ENCODE data around the gene ABCG2.
"Not testable (repeated sequence)": the region's sequence is repeated elsewhere in the genome, so short reads cannot be mapped to it uniquely, and the experiment has no call there.

The ABCG2 gene

DNA sequence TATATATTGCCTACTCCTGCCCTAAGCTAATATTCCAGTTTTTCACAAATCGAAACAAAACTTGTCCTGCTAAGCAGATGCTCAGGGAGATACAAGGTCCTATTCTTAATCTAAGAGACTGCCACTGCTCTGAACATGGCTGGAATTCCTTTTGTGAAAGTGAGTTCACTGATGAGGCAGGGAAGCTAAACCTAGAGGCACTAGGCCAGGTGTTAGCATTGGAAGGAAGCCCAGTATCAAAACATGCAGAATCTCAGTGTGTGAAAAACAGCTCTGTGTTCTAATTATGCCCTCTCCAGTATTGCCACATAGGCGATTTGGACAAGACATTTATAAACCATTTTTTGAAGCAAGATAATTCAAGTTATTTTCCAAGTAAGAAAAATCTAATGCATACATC, 47.6 kb downstream of the ABCG2 start:
- DNase-seq (ENCODE audit: low read depth): no peak

DNA sequence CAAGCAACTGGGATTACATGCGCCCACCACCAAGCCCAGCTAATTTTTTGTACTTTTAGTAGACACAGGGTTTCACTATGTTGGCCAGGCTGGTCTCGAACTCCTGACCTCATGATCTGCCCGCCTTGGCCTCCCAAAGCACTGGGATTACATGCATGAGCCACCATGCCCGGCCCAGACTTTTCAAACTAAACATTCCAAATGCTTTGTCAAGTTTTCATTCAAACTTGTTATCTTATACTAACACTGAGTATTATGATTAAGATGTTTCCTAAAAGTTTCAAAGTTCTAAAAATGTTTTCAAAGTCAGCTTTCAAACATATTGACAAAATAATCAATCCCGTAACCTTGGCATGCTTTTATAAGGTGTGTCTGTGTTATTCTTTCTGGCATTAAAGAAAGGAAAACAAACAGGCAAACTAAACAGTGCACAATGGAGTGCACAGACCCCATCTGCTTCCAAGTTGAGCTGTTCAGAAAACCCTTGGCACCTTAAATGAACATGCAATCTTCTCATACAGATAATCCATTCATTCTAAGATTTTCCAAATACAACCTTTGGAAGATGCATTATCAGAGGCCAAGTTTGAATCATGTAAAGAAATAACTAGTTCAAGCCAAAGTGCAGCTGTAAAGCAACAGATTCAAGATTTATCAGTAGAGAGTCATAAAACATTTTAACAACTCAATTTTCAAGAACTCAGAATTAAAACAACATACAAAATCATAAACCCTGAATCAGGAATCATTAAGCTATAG, 49.1 kb downstream of the ABCG2 start:
- DNase-seq (ENCODE audit: low read depth): no peak

DNA sequence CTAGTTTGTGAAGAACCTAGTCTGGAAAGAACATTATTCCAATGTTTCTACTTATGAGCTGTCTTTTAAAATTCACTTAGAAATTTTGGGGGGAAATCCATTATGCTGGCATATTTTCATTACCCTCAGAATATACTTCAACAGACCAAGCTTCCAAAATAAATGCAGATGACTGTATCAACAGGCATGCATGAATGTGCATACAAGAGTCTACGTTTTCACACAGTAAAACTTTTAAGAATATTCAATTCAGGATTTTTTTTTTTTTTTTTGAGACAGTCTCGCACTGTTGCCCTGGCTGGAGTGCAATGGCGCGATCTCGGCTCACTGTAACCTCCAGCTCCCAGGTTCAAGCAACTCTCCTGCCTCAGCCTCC, 49.7 kb downstream of the ABCG2 start:
- no peak for DNase-seq (ENCODE audit: low read depth)

DNA sequence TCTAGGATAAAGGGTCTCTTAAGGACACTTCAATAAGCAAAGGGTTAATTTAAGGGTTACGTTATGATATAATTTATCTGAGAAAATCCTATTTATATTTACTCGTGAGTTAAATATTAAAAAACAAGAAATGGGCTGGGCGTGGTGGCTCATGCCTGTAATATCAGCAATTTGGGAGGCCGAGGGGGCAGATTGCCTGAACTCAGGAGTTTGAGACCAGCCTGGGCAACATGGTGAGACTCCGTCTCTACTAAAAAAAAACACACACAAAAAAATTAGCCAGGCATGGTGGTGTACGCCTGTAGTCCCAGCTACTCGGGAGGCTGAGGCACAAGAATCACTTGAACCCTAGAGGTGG, 50.4 kb downstream of the ABCG2 start:
- DNase-seq (ENCODE audit: low read depth): not testable (repeated sequence)

DNA sequence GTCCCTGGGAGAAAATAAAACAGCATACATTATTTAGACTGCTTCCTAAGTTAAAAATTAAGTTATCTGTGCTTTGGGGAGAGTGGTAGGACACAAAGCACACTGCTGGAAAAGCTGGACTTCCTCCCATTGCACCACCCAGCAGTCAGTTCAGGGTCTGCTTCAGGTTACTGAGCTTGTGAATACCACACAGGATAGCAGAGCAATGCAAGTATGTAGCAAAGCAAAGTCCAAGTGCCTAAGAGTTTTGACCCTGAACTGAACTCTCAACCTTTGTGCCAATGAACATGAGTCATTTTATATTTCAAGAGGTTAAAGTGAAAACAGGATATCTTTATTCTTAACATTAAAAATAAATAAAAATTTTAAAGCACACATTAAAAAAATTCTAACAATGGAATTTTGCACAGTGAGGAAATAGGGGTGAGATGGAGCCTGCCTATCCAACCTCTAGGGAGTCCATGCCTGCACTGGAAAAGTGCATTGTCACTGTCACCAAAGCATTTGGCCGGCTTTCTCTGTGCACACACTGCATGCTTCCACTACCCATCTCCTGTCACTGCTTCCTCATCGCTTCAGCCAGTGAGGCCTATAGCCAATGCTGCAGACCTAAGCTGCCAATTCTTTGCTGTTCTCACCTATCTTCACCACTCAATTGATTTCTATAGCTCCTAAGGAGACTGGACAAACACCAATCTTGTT, 50.9 kb downstream of the ABCG2 start:
- no peak for DNase-seq (ENCODE audit: low read depth)

DNA sequence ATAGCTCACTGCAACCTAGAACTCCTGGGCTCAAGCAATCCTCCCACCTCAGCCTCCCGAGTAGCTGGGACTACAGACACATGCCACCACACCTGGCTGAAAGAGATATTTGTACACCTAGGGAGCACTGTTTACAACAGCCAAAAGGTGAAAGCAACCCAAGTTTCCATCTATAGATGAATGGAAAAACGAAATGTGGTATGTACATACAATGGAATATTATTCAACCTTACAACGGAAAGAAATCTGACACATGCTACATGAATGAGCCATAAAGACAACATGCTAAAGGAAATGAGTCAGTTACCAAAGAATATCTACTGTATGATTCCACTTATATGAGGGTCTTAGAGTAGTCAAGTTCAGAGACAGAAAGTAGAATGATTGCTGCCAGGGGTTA, 52.2 kb downstream of the ABCG2 start:
- DNase-seq (ENCODE audit: low read depth): no peak

DNA sequence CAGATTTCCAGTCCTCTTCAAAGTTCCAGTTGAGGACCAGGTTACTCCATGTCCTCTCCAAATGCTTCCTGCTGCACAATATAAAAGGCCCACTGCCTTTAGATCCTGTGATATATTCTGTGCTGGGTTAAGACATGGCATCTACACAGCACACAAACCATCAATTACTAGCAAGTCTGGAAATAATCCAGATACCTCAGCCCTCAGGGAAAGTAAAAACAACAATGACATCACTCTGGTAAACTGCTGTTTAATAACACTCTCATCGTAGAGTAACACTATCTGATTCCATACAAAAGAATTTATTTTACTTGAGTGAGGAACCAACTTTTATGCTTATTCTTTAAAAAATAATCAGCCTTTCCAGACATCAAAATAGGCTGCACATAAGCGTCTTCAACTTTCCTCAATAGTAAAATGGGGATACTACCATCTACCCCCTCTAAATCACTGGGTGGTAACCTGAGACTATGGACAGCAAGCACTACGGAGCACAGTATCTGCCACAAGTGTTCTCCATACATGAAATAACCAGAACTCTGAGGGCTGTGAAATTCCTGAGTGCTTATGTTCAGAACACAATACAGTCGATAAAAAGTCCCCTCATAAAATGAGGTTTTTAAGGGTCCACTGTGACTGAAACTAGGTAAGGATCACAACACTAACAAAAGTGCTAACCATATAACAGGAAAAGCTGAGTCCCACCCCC, 53.4 kb downstream of the ABCG2 start:
- DNase-seq (ENCODE audit: low read depth): no peak

DNA sequence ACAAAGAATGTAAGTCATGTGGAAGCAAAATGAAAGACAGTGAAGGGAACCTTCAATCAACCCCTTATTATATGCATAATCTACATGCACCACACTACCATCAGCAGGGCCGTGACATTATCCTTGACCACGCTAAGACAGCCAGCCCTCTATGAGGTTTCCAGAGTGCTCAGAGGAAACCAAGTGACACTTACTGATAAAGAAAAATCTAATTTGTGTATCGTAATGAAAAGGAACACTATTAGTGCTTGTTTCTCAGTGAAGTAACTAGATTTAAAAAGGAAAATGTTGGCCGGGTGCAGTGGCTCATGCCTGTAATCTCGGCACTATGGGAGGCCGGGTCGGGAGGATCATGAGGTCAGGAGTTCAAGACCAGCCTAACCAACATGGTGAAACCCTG, 56.4 kb downstream of the ABCG2 start:
- DNase-seq (ENCODE audit: low read depth): no peak

DNA sequence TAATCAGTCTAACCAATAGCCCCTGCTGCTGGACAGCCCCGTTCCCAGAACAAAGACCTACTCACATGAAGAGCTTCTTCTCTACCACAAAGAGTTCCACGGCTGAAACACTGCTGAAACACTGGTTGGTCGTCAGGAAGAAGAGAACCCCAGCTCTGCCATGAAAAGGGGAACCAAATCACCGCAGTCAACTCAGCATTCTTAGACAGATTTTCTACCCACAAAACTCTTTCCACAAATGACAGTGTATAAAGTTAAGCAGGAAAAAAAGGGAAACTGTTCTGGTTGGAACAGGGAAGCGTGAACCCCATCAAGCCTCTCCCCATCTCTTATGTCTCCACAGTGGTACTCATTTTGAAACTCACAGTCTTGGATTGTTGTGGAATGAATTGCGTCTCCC, 57.3 kb downstream of the ABCG2 start:
- no peak for DNase-seq (ENCODE audit: low read depth)

DNA sequence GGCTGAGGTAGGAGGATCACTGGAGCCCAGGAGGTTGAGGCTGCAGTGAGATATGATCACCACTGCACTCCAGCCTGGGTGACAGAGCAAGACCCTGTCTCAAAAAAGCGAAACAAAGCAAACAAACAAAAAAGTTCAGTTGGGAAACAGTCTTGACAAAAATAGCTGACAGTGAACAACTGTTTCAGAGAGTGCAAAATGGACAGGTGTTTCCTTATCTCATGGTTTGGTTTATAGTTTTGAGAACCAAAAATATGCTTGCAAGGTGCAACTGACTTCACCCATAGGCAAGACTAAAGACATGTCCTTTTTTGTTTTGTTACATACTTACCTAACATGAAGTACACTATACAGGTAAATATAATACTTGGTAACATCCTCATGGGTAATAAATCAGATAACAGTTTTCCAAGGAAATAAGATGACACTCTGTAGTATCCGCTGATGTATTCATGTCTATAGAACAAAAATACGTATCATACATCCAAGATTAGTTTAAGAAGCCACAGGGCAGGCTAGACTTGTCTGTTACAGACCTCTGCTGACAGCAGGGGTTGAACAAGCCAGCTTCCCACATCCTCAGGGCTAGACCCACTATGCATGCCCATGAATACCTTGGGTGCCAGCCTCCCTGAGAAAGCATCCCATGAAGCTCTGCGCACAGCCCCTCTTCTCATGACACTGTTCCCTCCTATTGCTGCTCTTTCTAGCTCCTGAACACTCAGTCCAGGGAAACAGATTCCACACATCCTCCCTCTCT, 59.3 kb downstream of the ABCG2 start:
- DNase-seq (ENCODE audit: low read depth): no peak

DNA sequence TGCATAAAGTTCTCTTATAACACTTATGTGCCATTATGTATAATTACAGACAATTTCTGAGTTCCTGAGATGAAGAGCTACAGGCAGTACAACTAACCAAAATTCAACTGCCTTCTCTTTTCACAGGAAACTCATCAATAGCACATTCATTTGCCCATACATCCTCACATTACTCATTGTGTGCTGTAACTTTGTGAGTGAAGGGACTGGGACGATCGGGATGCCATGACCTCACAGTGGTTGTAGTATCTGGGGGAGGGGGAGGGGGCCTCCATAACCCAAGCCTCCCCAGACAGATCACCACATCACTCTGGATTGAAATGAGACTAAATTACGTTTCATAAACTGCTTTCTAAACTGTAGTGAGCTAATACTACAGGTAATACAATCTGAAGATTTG, 60.7 kb downstream of the ABCG2 start:
- no peak for DNase-seq (ENCODE audit: low read depth)

DNA sequence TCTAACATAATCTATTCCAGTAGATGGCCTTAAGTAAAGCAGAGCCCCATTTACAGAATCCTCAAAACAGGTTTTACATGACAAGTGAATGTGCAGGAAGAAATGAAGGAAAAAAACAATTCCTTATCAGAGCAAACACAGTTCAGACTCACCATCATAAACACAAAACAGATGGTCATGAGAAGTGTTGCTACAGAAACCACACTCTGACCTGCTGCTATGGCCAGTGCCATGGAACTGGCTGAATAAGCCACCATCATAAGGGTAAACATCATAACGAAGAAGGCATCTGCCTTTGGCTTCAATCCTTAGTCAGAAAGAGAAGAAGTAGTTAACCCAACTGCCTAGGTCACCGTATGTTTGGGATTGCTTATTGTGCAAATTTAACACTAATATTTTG, 61.1 kb downstream of the ABCG2 start:
- DNase-seq (ENCODE audit: low read depth): no peak

DNA sequence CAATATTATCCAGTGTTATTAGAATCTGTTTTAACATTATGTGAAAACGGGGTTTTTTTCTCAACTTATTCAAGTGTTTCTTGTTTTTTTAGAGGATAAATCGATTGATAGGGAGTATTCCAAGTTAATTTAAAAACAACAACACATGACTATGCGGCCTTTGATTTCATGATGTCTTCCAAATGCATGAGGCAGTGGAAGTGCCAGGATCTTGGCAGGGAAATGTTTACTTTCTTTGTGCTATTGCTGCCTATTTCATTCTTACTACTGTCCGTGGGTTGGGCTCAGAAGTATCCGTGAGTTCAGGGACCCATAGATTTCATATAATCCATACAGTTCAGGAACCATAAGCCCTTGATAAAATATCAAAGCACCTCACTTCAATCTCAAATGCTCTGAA, 64.6 kb downstream of the ABCG2 start:
- DNase-seq (ENCODE audit: low read depth): no peak

DNA sequence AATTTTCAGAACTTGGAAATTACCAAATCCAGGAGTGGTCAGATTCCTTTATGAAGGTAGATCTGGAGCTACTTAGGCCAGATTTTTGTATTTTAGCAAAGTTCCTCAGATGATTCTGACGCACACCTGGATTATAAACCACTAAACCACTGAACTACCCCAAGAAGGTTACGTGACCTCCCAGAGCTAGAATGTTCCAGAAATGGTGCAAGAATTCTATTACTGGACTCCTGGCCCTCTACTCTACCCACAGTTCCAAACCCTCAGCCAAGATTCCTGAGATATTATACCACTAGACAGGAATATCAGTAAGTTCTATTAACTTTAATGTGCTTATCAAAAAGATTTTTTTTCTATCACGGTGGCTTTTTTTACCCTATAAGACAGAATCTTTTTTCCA, 67.1 kb downstream of the ABCG2 start:
- DNase-seq (ENCODE audit: low read depth): no peak

DNA sequence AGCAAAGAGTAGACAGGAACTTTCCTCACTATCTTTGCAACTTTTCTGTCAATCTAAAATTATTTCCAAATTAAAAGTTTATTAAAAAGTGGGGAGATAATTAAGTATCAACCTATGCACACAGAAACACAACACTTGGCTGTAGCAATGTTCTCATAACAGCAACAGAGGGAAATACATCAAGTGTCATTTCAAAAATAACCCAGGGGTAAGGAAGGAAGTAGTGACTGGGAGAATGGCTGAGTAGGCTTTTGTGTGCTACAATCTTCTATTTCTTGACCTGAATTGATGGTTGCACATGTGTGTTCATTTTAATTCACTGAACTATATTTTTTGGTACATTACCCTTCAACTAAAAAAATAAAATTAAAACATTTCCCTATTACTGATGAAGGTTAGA, 67.5 kb downstream of the ABCG2 start:
- no peak for DNase-seq (ENCODE audit: low read depth)

DNA sequence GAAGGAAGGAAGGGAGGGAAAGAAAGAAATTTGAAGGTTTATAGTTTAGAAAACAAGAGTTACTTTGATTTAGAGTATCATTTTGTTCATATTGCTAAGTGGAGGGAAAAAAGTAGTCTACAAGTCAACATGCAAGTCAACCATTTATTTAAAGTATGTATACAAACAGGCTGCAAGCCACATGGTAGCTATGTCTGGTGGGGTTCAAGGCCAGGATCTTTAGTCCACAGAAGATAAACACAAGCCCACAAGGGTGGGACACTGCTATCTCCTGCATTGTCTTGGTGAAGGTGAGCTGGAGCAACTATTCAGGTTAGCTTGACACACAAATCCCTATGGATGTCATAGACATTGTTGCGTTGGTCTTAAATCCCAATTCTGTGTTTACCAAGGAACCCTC, 71.4 kb downstream of the ABCG2 start:
- DNase-seq (ENCODE audit: low read depth): no peak

DNA sequence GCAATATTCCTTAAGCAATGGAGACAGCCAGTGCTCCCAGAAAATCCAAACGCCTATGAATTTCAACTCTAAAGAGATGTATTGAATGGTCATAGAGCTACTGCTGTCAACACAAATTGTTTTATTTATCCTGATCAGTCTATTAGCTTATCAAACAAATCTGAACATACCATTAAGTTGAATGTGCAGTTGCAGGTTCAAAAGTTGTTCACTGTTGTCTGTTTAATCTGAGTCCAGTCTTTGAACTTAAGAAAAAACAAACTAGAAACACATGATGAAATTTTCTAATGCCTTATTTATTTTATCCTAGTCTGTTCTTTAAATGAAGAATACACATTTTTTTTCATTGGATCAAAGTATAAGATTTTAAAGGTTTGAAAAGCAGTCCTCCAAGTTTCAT, 77.8 kb downstream of the ABCG2 start:
- DNase-seq (ENCODE audit: low read depth): no peak

DNA sequence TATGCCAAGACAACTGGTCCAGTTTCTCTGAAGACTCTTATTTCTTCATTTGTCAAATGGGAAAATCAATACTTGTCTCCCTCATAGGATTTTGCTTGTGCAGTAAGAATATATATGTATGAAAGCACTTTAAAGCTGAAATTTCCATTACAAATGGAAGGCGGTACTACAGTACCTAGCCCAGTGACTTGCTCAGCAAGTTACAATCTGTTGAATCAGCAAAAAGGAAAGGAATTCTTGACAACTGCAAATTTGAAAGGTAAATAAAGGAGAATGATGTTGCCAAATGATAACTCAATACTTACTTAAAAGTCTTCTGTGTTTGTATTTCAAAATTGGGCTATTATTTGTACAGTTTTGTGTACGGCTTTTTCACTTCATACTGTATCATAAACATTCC, 79.9 kb downstream of the ABCG2 start:
- no peak for DNase-seq (ENCODE audit: low read depth)

DNA sequence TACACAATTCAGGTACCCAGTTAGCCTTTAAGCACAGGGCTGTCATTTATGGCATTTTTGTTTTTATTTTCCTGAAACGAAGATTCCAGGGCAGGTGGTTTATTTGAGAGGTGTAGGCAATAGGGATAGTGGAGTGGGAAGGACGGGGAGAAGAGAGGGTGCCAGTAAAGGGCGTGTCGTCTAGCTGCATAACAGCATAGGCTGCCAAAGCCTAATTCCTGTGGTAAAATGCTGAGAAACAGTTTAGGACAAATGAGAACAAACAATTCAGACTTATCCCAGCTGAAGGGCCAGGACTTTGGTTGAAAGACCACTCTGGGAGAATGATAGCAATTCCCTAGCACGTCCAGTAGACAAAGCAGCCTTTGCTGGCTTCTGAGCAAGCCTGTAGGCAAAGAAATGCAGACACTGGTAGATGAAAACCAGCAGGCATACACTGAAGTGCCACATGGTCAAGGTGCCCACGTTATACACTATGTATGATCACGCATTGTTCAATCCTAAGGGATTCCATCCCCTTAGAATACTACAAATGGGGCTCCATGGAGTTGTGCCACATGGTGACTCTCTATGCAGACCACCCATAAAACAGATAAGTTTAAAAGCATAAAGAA, 80.4 kb downstream of the ABCG2 start:
- no peak for DNase-seq (ENCODE audit: low read depth)

DNA sequence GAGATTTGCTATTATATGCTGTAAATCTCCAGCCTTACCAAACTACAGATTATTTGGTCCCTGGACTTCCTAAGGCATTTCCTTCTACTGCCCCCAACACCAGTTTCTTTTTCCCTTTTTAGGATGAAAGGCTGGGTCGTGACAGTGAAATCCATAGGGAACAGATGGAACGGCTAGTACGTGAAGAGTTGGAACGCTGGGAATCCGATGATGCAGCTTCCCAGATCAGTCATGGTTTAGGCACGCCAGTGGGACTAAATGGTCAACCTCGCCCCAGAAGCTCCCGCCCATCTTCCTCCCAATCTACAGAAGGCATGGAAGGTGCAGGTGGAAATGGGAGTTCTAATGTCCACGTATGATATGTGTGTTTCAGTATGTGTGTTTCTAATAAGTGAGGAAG, 83.1 kb downstream of the ABCG2 start:
- DNase-seq (ENCODE audit: low read depth): no peak

DNA sequence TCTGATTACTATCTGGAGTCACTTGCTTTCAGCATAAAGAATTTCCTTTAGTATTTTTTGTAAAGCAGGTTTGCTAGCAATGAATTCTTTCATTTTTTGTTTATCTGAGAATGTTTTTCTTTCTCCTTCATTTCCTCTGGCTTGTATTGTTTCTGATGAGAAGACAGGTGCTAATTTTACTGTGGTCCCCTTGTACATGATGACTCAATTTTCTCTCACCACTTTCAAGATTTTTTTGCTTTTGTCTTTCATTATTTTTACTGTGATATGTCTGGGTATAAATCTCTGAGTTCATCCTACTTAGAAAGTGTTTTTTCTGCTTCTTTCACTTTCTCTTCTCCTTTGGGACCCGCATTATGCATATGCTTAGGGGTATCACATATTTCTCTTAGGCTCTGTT, 88.4 kb downstream of the ABCG2 start:
- no peak for DNase-seq (ENCODE audit: low read depth)

DNA sequence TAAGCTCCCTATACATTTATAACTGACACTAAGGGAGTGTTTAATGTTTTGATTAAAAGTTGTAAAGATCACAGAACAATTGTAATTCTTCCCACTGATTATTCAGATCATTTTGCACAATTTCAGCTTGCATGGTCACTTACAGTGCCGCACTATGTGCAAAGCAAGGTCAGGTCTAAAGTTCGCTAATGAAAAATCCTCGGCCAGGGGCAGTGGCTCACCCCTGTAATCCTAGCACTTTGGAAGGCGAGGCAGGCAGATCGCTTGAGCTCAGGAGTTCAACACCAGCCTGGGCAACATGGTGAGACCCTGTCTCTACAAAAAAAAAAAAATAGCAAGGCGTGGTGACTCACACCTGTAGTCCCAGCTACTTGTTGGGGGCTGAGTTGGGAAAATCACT, 94.0 kb downstream of the ABCG2 start:
- no peak for DNase-seq (ENCODE audit: low read depth)
